BJ (cell line): ENCODE measurements around the gene JMJD1C. TPM values are rescaled to one million over a fixed set of nuclear protein-coding genes. Genes with fewer than 3 reads are reported as not detected.

ENCODE experiments used
- CTCF ChIA-PET: fragments of 350-600 bp; formaldehyde crosslinking; extraction: SDS; loops from one replicate; lab custom pipeline; 2021; ENCODE audit warnings: antibody characterized with exemption, inconsistent platforms; lab: Yijun Ruan, JAX
- POLR2A ChIA-PET: fragments of 300-600 bp; sonication (Branson Sonifier 250); formaldehyde crosslinking; extraction: SDS; loops from one replicate; lab custom pipeline; 2021; ENCODE audit warnings: antibody characterized with exemption; lab: Charles Lee
- DNase-seq: peaks from one replicate; pipeline ENCODE4 v3.0.0-alpha.2; 2011; ENCODE audit warnings: low read depth
- H3K27me3 ChIP-seq: 2 replicates; pipeline ENCODE4 v1.6.0; 2011; ENCODE audit warnings: low read length; ENCODE audit not compliant: control insufficient read depth, insufficient read depth
- H3K36me3 ChIP-seq: 2 replicates; pipeline ENCODE4 v1.5.1; 2011; ENCODE audit warnings: low read length; ENCODE audit not compliant: control insufficient read depth, insufficient read depth
- H3K4me3 ChIP-seq: 2 replicates; pipeline ENCODE4 v1.5.1; 2011; ENCODE audit warnings: low read depth, mild to moderate bottlenecking, control low read depth, low read length
- polyA plus RNA-seq: library from polyadenylated mRNA; depleted of rRNA; stranded (reverse); fragments of >200 nt; gene quantifications from 2 replicates; pipeline ENCODE4 v1.2.3, GENCODE V29; 2011
- TF ChIP-seq, protein P1 (sequence below): IDR thresholded peaks from 2 replicates; pipeline ENCODE4 v1.5.1; 2011; ENCODE audit warnings: low read depth, mild to moderate bottlenecking, control low read depth, inconsistent platforms, low read length, moderate library complexity; ENCODE audit not compliant: insufficient read depth

JMJD1C gene
- polyA plus RNA-seq, 1 experiment: 14.2 TPM

DNA sequence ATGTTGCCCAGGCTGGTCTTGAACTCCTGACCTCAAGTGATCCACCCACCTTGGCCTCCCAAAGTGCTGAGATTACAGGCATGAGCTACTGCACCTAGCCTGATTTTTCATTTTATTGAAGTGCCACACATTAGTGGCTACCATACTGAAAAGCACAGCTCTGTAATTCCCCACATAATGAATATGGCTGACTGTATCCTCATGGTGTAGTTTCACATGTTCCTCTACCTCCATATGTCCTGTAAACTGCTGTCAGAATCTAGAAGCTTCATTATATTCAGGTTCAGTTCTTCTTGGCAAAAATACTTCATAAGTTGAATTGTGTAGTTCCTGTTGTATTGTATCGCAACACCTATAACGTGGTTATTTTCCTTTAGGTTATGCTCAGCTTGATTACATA is 11.1 kb downstream of the JMJD1C start:
- no peak for DNase-seq
- Histone ChIP-seq H3K27me3 (no peaks in the 10 kb centered on the region), H3K36me3 (no peaks in the 10 kb centered on the region), H3K4me3 (no peak overlapping the region)
- TF ChIP-seq, protein P1, sequence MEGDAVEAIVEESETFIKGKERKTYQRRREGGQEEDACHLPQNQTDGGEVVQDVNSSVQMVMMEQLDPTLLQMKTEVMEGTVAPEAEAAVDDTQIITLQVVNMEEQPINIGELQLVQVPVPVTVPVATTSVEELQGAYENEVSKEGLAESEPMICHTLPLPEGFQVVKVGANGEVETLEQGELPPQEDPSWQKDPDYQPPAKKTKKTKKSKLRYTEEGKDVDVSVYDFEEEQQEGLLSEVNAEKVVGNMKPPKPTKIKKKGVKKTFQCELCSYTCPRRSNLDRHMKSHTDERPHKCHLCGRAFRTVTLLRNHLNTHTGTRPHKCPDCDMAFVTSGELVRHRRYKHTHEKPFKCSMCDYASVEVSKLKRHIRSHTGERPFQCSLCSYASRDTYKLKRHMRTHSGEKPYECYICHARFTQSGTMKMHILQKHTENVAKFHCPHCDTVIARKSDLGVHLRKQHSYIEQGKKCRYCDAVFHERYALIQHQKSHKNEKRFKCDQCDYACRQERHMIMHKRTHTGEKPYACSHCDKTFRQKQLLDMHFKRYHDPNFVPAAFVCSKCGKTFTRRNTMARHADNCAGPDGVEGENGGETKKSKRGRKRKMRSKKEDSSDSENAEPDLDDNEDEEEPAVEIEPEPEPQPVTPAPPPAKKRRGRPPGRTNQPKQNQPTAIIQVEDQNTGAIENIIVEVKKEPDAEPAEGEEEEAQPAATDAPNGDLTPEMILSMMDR: no peak
- ChIA-PET CTCF (interaction anchor here (0.6 to 2.3 kb wide), 4 partner anchors 11 to 288 kb away, joined by 3 to 5 read pairs (median 4); no protein-coding TSS in a partner anchor), POLR2A (no interaction called here)

DNA sequence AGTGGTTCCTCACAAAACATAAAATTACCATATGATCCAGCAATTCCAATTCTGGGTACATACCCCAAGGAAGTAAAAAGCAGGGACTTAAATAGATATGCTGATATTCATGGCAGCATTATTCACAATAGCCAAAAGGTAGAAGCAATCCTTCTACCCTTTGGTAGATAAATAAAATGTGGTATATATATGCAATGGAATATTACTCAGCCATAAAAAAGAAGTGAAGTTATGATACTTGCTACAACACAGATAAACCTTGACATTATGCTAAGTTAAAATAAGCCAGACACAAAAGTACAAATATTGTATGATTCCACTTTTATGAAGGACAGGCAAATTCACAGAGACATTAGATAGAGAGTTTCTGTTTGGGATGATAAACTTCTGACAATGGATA is 13.3 kb downstream of the JMJD1C start:
- ChIA-PET CTCF (no interaction called here), POLR2A (no interaction called here)
- Histone ChIP-seq H3K27me3 (no peaks in the 10 kb centered on the region), H3K4me3 (no peak overlapping the region), H3K36me3 (no peaks in the 10 kb centered on the region)
- DNase-seq: no peak
- TF ChIP-seq, protein P1: no peak

DNA sequence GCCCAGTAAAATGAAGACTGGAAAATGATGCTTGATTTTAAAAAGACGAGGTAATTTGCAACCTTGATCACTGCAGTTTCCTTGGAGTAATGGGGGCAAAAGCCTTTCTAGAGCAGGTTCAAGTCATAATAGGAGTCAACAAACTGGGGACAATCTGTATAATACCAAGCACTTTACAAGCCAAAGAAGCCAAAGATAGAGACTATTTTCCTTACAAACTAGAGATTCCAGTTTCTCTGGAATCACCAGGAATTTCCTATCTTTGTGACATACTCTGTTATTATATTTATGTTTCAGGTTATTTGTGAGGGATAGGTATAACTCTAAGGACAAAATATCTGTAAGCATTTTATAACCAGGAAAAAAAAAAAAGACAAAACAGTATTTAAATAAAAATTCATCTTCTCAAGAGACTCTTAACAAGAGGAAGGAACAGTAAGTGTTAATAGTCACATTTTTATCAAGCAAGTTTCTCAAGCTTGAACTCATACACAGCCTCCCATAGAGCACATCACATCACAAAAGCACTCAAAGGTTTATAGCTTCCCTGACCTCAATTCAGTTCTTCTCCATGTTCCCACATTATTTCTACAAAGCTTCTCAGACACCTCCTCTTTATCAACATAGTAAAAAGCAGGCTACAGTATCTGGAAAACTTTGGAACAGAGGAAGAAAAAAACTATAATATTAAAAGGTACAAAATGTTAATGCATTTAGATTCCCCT is 18.9 kb downstream of the JMJD1C start:
- Histone ChIP-seq H3K27me3 (no peaks in the 10 kb centered on the region), H3K4me3 (no peak overlapping the region), H3K36me3 (no peaks in the 10 kb centered on the region)
- ChIA-PET CTCF (no interaction called here), POLR2A (interaction anchor here (0.7 kb wide), 1 partner anchor 19 kb away, joined by 3 read pairs; no protein-coding TSS in a partner anchor)
- no peak for DNase-seq
- TF ChIP-seq, protein P1: no peak

DNA sequence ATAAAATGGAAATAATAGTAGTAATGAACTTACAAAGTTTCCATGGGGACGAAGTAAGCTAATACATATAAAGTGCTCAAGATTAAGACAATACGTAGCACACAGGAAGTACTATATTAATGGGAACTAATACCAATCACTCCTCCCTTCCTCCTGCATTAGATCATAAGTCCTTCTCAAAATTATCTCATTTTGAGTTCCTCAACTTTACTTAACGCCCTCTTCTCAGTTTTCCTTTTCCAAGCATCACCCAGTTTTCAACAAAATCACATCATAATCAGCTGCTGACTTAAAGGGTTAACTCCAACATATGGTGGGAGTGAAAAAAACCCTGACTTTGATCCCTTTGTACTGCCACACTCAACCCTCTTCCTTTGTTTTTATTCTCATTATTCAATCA is 24.4 kb downstream of the JMJD1C start:
- ChIA-PET CTCF (interaction anchor here (0.6 kb wide), 1 partner anchor 12 kb away, joined by 3 read pairs; no protein-coding TSS in a partner anchor), POLR2A (no interaction called here)
- no peak for DNase-seq
- no peaks in the 10 kb centered on the region for H3K27me3 ChIP-seq
- TF ChIP-seq, protein P1: no peak
- H3K36me3 ChIP-seq: no peaks in the 10 kb centered on the region
- H3K4me3 ChIP-seq: no peak overlapping the region

DNA sequence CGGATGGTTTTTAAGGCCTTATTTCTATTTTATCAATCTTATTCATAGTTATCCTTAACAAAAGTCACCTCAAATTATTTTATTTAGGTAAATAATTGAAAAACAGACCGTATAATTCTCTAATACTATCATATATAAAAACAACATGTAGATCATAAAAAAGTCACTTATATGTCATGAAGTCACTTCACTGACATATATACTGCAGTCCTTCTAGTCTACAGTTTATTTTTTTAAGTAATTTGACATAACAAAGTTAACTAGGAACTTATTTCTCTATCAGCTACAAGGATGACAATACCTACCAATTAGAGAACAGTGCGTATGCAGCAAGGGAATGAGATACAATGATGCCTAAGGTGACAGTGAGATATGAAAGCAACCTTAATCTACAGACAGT is 26.2 kb downstream of the JMJD1C start:
- no peaks in the 10 kb centered on the region for H3K27me3 ChIP-seq
- POLR2A ChIA-PET: no interaction called here
- CTCF ChIA-PET: no interaction called here
- H3K4me3 ChIP-seq: no peak overlapping the region
- no peaks in the 10 kb centered on the region for H3K36me3 ChIP-seq
- DNase-seq: no peak
- TF ChIP-seq, protein P1: no peak
